ENCODE data around the gene NFIX. TPM values are rescaled to one million over a fixed set of nuclear protein-coding genes. Genes with fewer than 3 reads are reported as not detected.

Gene NFIX
- total and polyA plus RNA-seq, 9 of the 15 experiments (the other 6 are each of a cell fraction or from before 2014, with no cell fraction given): 0.28 to 26.8 (median 5.4) TPM

DNA sequence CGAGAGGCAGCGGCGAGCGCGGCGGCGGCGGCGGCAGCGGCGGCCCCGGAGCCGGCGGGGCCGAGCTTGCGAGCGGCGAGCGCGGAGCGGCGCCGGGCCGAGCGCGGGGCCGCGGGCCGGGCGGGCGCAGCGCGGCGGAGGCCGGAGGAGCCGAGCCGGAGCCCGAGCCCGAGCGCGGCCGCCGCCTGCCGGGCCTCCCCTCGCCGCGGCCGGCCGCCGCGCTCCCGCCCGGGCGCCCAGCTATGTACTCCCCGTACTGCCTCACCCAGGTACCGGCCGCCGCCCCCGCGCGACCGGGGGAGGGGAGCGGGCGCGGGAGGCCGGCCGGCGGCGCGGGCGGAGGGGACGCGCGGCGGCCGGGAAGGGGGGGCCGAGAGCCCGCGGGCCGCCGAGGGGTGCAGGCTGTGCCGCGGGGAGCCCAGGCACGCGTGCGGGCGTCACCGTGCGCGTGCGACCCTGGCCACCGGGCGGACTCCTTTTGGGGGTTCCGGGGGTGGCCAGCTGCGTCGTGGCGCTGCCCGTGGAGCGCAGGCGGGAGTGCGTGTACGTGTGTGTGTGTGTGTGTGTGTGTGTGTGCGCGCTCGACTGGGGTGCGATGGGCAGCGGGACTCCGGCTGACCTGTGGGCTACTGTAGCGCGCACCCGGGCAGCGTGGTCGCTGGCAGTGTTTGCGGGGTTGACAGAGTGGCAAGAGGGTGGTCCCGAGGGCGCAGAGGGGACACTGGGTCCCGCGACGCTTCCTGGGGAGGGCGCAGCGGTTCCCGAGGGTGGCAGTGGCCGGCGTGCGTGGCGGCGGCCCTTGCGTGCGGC, 526 bp downstream of the NFIX start (continued):
- TF ChIP-seq, protein P1, sequence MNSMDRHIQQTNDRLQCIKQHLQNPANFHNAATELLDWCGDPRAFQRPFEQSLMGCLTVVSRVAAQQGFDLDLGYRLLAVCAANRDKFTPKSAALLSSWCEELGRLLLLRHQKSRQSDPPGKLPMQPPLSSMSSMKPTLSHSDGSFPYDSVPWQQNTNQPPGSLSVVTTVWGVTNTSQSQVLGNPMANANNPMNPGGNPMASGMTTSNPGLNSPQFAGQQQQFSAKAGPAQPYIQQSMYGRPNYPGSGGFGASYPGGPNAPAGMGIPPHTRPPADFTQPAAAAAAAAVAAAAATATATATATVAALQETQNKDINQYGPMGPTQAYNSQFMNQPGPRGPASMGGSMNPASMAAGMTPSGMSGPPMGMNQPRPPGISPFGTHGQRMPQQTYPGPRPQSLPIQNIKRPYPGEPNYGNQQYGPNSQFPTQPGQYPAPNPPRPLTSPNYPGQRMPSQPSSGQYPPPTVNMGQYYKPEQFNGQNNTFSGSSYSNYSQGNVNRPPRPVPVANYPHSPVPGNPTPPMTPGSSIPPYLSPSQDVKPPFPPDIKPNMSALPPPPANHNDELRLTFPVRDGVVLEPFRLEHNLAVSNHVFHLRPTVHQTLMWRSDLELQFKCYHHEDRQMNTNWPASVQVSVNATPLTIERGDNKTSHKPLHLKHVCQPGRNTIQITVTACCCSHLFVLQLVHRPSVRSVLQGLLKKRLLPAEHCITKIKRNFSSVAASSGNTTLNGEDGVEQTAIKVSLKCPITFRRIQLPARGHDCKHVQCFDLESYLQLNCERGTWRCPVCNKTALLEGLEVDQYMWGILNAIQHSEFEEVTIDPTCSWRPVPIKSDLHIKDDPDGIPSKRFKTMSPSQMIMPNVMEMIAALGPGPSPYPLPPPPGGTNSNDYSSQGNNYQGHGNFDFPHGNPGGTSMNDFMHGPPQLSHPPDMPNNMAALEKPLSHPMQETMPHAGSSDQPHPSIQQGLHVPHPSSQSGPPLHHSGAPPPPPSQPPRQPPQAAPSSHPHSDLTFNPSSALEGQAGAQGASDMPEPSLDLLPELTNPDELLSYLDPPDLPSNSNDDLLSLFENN (IDR thresholded peaks at IDR 0.05; ENCODE audit: low read depth in 2 of 2, low read length in 2 of 2): no peak
- no peak for TF ChIP-seq ZNF184 (CRISPR knock-in tag; IDR thresholded peaks at IDR 0.05)
- TF ChIP-seq FOXK1 (CRISPR knock-in tag; IDR thresholded peaks at IDR 0.05; ENCODE audit: borderline replicate concordance): no peak
- TF ChIP-seq BRCA1 (IDR thresholded peaks at IDR 0.05): no peak
- no peak for TF ChIP-seq BRCA1 (CRISPR knock-in tag; IDR thresholded peaks at IDR 0.05)
- no peak for TF ChIP-seq BACH1 (tag; IDR thresholded peaks at IDR 0.05)
- TF ChIP-seq ZC3H11A (IDR thresholded peaks at IDR 0.05; ENCODE audit: low read depth, low read length): no peak
- peak; percentile 59; the same call in 1 of the 2 replicates for TF ChIP-seq GATAD2A (IDR thresholded peaks at IDR 0.05)
- no peak for TF ChIP-seq GABPB1 (CRISPR knock-in tag; IDR thresholded peaks at IDR 0.05)
- peak; percentile 67 for TF ChIP-seq KDM5B (IDR thresholded peaks at IDR 0.05; ENCODE audit: insufficient replicate concordance, low read depth, low read length)
- no peak for TF ChIP-seq GTF2F1 (IDR thresholded peaks at IDR 0.05; ENCODE audit: low read depth, low read length)
- no peak for TF ChIP-seq NR2C1 (IDR thresholded peaks at IDR 0.05)
- no peak for TF ChIP-seq NR2C1 (tag; IDR thresholded peaks at IDR 0.05)
- TF ChIP-seq CHD2 (IDR thresholded peaks at IDR 0.05; ENCODE audit: low read depth, low read length): no peak
- no peak for TF ChIP-seq SP1 (CRISPR knock-in tag; IDR thresholded peaks at IDR 0.05)
- no peak for TF ChIP-seq FOXJ2 (tag; IDR thresholded peaks at IDR 0.05)
- TF ChIP-seq, protein P2, sequence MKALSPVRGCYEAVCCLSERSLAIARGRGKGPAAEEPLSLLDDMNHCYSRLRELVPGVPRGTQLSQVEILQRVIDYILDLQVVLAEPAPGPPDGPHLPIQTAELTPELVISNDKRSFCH (CRISPR knock-in tag; IDR thresholded peaks at IDR 0.05): no peak
- TF ChIP-seq, protein P2 (tag; IDR thresholded peaks at IDR 0.05): 0 out of 2 replicates have a peak, but pooled peaks have one; percentile 28
- TF ChIP-seq, protein P3, sequence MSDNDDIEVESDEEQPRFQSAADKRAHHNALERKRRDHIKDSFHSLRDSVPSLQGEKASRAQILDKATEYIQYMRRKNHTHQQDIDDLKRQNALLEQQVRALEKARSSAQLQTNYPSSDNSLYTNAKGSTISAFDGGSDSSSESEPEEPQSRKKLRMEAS (CRISPR knock-in tag; IDR thresholded peaks at IDR 0.05): peak; percentile 47; the same call in 1 of the 2 replicates
- peak; percentile 68 for TF ChIP-seq CHD1 (IDR thresholded peaks at IDR 0.05; ENCODE audit: low read length)
- TF ChIP-seq ZNF121 (CRISPR knock-in tag; conservative IDR thresholded peaks at IDR 0.05): no peak
- TF ChIP-seq ZFP1 (CRISPR knock-in tag; IDR thresholded peaks at IDR 0.05): no peak
- no peak for TF ChIP-seq MAFF (IDR thresholded peaks at IDR 0.05; ENCODE audit: low read length)
- TF ChIP-seq FOS (IDR thresholded peaks at IDR 0.05; ENCODE audit: extremely low read depth, insufficient read length): no peak
- no peak for TF ChIP-seq SMARCA4 (IDR thresholded peaks at IDR 0.05)
